ENCODE measurements around the gene LMAN2.

The LMAN2 gene

GRCh38 chr5:177317959-177318377 lies 33.5 kb downstream of the LMAN2 start:
- DNase-seq (ENCODE audit: insufficient read length, low spot score) (peak; percentile 77), FAIRE-seq (peak; percentile 51)
- TF ChIP-seq CTCF (IDR thresholded peaks at IDR 0.05; ENCODE audit: insufficient read depth, missing control alignments): peak; percentile 84

- no peak for DNase-seq (ENCODE audit: insufficient read length, low spot score)
- no peak for TF ChIP-seq CTCF (IDR thresholded peaks at IDR 0.05; ENCODE audit: insufficient read depth, missing control alignments)
- FAIRE-seq: no peak
Observed at GRCh38 chr5:177316005-177316404, 35.5 kb downstream of the LMAN2 start.

- no peak for TF ChIP-seq CTCF (IDR thresholded peaks at IDR 0.05; ENCODE audit: insufficient read depth, missing control alignments)
- FAIRE-seq (no peak), DNase-seq (ENCODE audit: insufficient read length, low spot score) (no peak)
Observed at GRCh38 chr5:177315411-177315810, 36.1 kb downstream of the LMAN2 start.

- no peak for DNase-seq (ENCODE audit: insufficient read length, low spot score)
- no peak for FAIRE-seq
- TF ChIP-seq CTCF (IDR thresholded peaks at IDR 0.05; ENCODE audit: insufficient read depth, missing control alignments): no peak
Observed at GRCh38 chr5:177314376-177315342, 36.8 kb downstream of the LMAN2 start.

GRCh38 chr5:177313561-177314259 lies 37.8 kb downstream of the LMAN2 start:
- no peak for TF ChIP-seq CTCF (IDR thresholded peaks at IDR 0.05; ENCODE audit: insufficient read depth, missing control alignments)
- FAIRE-seq (no peak), DNase-seq (ENCODE audit: insufficient read length, low spot score) (no peak)

GRCh38 chr5:177312649-177313181 lies 38.8 kb downstream of the LMAN2 start:
- FAIRE-seq: no peak
- TF ChIP-seq CTCF (IDR thresholded peaks at IDR 0.05; ENCODE audit: insufficient read depth, missing control alignments): no peak
- DNase-seq (ENCODE audit: insufficient read length, low spot score): no peak

All from D721Med (cell line).